Ramos (cell line): Measurements from ENCODE around the gene SEMA4C.

Experiments
- in situ Hi-C: fragments of 300-500 bp; cut with MboI; formaldehyde crosslinking; loops from one replicate; pipeline ENCODE4 v1.14.3; 2022; ENCODE audit warnings: low sequenced_read_pairs; ENCODE audit not compliant: unreplicated experiment

Gene SEMA4C, protein sequence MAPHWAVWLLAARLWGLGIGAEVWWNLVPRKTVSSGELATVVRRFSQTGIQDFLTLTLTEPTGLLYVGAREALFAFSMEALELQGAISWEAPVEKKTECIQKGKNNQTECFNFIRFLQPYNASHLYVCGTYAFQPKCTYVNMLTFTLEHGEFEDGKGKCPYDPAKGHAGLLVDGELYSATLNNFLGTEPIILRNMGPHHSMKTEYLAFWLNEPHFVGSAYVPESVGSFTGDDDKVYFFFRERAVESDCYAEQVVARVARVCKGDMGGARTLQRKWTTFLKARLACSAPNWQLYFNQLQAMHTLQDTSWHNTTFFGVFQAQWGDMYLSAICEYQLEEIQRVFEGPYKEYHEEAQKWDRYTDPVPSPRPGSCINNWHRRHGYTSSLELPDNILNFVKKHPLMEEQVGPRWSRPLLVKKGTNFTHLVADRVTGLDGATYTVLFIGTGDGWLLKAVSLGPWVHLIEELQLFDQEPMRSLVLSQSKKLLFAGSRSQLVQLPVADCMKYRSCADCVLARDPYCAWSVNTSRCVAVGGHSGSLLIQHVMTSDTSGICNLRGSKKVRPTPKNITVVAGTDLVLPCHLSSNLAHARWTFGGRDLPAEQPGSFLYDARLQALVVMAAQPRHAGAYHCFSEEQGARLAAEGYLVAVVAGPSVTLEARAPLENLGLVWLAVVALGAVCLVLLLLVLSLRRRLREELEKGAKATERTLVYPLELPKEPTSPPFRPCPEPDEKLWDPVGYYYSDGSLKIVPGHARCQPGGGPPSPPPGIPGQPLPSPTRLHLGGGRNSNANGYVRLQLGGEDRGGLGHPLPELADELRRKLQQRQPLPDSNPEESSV

GRCh38 chr2:96869822-96870625 lies at the start of gene SEMA4C:
TSS of gene SEMA4C (minus strand) at chr2:96870080. CDS start at chr2:96867886, 2,194 bp downstream.
- in situ Hi-C loops, result no loop called here

GRCh38 chr2:96918754-96919550 lies 49.1 kb upstream of the SEMA4C start:
- in situ Hi-C loops, result no loop called here

DNA sequence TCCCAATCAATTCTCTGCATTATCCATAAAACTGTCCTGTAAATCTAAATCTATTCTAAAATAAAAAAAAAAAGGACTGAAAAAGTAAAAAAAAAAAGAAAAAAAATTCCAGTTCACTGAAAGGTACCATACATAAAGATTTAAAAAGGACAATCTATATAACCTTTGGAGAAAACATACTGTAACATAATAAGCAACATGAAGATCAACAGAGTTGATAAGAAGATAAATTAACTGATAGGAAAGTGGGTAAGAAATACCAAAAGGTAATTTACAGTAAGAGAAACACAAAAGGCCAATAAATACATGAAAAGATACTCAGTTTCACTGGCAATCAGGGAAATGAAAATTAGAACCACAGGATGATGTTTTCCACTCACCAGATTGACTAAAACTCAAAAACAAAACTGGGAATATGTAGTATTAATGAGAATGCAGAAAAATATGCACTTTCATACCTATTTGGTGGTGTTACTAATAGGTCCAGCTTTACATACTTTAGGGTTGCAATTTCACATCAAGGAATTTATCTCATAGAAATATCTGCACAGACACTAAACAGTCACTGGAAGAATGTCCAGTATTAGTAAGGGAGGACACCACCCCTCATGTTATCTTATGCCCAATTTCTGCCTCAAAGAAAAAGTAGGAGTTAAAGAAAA lies 48.3 kb upstream of the SEMA4C start:
- in situ Hi-C loops, result no loop called here

DNA sequence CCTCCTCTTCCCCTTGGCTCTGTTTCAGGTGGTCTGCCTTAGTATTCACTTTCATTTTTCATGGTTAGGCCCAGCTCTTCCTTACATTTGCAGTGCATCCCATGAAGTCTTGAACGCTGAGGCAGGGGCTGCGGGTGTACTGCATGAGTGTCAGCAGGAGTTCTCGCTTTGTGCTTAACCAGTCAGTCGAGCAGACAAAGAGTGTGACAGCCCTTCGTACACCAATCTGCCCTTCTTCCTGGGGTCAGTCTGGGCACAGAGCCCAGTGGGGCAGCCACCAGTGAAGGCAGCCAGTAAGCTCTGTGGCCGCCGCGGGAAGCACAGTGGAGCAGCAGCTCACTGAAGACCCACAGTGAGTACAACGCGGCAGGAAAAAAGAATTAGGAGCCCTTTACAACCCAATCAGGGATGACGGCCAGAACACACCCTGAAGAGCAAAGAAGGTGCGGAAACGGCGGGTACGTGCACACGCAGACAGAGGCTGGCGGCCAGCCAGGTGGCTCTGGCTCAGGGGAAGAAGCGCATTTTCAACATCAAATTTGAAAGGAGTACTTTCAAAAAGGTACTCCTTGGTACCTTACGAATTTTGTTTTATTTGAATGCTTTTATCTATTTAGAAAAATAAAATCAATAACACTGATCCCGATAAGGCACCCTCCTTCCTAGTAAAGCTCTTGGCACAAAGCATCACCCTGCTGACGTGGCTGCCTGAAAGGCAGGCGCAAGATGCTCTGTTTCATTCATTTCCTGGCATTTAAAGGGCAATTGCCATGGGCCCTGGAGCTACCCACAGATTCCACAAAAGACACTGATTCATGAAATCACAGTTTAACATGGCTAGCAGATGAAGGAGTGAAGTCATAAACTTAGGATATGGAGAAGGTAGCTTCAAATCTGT lies 47.0 kb upstream of the SEMA4C start:
- in situ Hi-C loops, result no loop called here

DNA sequence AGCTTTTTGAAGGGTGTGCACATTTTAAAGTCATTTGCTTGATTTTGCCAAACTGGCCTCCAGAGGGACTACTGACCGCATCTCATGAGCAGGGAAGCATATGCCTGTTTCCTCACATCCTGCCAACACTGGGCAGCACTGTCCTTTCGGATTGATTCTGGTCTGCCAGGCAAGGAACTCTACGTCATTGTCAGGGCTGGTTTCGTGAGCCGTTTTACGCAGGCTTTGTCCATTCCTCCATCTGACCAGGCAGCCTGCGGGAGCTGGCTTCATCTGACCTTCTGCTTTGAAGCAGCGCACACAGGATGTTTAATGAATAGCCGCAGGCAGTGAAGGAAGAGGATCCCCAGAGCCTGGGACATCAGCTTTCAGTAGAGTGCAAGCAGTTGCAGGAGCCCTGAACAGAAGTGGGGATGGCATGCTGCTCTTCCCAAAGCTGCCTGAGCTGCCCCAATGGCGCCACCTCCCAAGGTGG lies 46.3 kb upstream of the SEMA4C start:
- in situ Hi-C loops, result no loop called here

- in situ Hi-C loops, result no loop called here
These were observed 44.5 kb upstream of the SEMA4C start for GRCh38 chr2:96914332-96914731.

- in situ Hi-C loops, result no loop called here
These were observed 43.7 kb upstream of the SEMA4C start for GRCh38 chr2:96913398-96914202.

- in situ Hi-C loops, result no loop called here
These were observed 43.2 kb upstream of the SEMA4C start for GRCh38 chr2:96913117-96913397.

DNA sequence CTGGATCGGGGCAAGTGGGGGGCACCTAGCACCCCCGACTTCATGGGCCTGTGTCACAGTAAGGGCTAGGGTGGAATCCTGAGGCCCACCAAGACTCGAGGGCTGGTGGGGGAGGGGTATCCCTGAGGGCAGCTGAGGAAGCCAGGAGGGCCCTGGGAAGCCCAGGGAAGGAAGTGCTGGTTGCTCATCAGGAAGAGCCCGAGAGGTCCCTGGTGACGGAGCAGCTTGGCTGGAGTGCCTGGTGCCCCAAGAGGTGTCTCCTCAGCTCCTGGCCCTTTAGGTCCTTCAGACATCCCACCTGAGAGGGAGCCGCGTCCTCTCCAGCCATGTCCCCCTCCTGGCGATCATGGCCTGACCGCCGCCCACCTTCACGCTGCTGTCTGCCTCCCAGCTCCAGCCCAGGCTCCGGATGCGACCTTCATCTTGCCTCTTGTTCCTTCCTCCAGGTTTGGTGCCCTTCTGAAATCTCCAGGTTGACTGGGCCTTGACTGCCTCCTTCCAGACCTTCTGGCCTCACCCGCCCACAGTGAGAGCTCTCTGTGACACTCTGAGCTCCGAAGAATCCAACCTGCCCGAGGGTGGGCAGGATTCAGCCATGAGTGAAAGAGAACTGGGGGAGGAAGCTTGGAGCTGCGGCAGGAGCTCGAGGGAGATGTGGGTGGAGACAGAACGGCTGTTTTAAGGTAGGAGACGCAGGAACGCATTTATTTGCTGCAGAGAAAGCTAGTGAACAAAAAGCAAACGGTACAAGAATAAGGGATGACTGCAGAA lies 42.7 kb upstream of the SEMA4C start:
- in situ Hi-C loops, result no loop called here

DNA sequence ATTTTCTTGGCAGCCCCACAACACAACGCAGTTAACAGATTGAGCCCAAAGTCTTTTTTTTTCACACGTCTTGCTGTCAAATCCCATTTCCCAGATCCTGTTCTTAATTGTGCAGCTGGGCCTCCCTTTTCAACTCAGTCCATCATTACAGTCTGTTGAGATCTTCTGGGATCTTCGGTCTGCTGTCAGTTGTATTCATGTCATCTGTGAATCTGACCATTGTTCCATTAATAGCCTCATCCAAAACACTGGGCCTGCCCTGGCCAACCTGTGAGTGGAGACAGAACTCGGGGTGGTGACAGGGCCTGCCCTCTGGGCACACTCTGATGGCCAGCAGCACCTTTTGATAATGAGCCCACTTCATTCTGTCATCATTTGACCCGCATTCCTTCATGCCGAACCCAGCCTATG lies 39.7 kb upstream of the SEMA4C start:
- in situ Hi-C loops, result no loop called here

GRCh38 chr2:96907115-96908041 lies 37.5 kb upstream of the SEMA4C start:
- in situ Hi-C loops, result no loop called here

DNA sequence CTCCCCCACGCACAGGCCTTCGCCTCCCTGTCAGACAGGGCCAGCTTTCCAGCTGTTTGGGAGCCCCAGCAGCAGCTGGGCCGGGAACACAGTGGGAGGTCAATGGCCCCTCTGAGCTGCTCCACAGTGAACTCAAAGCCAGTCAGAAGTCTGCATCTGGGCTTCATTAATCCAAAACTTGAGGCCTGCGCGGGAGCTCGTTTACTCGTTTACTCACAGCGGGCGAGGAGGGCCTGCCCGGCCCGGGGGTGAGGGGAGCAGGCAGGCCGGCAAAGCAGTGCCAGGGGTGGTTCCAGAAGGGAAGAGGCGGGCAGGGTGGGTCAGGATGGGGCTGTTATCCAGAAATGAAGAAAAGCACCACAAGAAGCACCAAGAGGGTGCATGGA lies 36.8 kb upstream of the SEMA4C start:
- in situ Hi-C loops, result no loop called here

DNA sequence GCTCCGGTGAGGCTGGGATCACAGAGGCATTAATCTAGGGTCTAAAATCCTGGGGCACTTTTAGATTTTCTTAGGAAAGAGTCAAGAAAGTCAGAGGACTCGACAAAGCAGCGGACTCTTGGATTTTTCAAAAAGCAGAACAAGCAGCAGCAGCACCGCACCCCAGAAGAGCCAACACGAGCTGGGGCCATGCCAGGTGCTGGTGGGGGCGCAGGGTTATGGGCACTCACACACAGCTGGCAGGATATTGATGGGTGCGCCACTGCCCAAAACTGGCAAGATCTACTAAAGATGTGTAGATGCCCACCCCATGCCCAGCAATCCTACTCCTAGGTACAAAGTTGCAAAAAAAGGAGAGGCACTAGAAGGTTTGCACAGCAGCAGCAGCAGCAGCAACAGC lies 33.9 kb upstream of the SEMA4C start:
- in situ Hi-C loops, result no loop called here

DNA sequence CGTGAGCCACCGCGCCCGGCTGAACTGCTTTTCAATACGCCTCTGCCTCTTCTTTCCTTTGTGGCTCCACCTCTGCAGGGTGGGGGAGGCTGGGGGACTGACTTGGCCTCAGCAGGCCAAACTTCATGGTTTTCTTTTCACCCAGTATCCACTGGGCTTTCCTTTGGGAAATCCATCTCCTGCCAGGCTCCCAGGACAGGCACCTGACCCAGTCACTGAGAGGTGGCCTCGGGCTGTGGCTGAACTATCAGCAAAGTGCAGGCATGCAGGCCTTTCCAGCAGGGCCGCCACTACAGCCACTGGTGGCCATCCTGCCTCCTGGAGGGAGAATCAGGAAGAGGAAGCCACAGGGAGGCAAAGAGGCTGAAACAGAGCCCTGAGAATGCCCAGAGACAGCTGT lies 33.4 kb upstream of the SEMA4C start:
- in situ Hi-C loops, result no loop called here

- in situ Hi-C loops, result no loop called here
These were observed 30.4 kb upstream of the SEMA4C start for GRCh38 chr2:96900237-96900636.

DNA sequence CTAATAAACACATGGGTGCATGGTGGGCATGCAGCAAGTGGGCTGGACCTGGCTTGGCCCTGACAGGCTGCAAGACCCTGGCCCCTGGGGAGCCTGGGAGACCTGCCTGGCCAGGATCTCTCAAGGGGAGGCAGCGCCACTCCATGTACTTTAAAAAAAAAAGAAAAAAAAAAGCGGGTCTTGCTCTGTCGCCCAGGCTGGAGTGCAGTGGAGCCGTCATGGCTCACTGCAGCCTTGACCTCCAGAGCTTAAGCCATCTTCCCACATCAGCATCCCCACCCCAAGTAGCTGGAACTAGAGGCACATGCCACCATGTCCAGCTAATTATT lies 29.5 kb upstream of the SEMA4C start:
- in situ Hi-C loops, result no loop called here
